NCI-H146 treated with DMSO at 0.1 percent for 48 hours (cell line): ENCODE results near the gene XRRA1.
"Not testable (repeated sequence)": the region's sequence is repeated elsewhere in the genome, so short reads cannot be mapped to it uniquely, and the experiment has no call there.

Source experiments
- DNase-seq: peaks from one replicate; lab custom pipeline; 2025; ENCODE audit not compliant: unreplicated experiment; lab: John Stamatoyannopoulos, UW

The XRRA1 gene, protein sequence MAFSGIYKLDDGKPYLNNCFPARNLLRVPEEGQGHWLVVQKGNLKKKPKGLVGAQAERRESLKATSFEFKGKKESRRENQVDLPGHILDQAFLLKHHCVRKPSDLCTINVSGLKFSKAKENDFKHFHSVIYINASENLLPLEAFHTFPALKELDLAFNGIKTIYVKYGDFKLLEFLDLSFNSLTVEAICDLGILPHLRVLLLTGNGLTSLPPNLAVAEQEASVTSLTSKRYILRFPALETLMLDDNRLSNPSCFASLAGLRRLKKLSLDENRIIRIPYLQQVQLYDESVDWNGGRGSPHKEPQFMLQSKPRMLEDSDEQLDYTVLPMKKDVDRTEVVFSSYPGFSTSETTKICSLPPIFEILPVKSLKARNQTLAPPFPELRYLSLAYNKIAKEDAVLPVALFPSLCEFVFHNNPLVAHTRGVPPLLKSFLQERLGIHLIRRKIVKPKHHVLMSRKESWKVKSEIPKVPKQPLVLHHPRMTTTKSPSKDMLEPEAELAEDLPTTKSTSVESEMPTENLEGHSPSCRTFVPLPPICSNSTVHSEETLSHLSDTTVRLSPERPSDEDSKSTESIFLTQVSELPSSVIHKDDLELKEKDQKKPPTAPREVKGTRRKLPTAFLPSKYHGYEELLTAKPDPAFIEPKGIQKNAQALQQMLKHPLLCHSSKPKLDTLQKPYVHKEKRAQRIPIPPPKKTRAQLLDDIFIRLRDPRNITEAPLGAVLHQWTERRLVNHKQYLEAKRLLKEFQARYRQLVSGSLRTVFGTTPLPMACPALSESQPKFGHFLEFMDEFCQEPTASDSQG

GRCh38 chr11:74948898-74949752 is at the start of gene XRRA1, which contains the start of gene SPCS2:
Gene XRRA1 (minus strand): TSS chr11:74949091. CDS start chr11:74940878, 8,213 bp downstream.
Gene SPCS2 (plus strand): TSS chr11:74949266. CDS start chr11:74949286, 20 bp downstream.
- DNase-seq = peak; percentile 92

DNA sequence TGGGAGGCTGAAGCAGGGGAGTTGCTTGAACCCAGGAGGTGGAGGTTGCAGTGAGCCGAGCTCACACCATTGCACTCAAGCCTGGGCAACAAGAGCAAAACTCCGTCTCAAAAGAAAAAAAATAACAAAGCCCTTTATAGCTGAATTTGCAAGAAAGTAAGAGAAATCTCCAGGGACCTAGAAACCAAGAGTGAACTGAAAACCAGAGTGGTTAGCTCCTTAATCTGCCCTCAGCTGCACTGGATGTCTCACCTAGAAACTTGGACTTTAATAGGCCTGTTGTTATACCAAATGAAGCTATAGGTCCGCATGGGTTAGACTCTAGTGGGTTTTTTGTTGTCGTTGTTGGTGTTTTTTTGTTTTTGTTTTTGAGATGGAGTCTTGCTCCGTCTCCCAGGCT is 44.0 kb upstream of the XRRA1 start:
- no peak for DNase-seq

- no peak for DNase-seq
Observed at GRCh38 chr11:74990941-74991340, 42.0 kb upstream of the XRRA1 start.

DNA sequence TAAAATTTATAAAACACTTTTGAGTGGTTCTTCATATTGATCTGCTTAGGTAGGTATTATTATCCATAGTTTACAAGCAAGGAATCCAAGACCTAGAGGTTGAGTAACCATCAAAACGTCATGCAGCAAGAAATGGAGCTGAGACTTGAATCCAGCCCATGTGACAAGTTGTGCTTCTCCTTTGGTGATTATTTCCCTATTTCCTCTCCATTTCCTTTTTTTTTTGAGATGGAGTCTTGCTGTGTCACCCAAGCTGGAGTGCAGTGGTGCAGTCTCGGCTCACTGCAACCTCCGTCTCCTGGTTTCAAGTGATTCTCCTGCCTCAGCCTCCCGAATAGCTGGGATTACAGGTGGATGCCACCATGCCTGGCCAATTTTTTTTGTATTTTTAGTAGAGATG is 41.3 kb upstream of the XRRA1 start:
- not testable (repeated sequence) for DNase-seq

- no peak for DNase-seq
Observed at GRCh38 chr11:74989260-74989638, 40.4 kb upstream of the XRRA1 start.

- DNase-seq = peak; percentile 79
Observed at GRCh38 chr11:74988541-74989259, 39.8 kb upstream of the XRRA1 start, which contains the start of gene NEU3. Gene NEU3 (plus strand): TSS chr11:74988933. CDS start chr11:74989061, 128 bp downstream.

GRCh38 chr11:74984730-74985129 is 35.8 kb upstream of the XRRA1 start:
- DNase-seq = no peak

- DNase-seq = no peak
Observed at GRCh38 chr11:74984070-74984469, 35.2 kb upstream of the XRRA1 start.

DNA sequence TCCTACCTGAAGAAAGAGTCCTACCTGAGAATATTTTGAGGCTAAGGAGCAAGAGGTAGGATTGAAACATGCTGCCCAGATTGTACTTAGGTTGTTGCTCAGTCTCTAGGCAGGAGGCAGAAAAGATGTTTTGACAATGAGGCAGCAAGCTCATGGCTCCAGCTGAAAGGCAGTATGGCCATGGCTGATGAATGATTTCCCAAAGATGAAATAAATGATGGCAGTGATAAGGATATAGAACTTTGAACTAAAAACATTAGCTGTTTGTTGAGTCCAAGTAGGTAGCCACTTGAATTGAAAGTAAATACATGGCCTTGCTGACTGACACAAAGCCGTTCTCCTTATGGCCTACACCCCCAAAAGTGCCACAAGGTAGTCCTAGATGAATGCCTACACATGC is 33.0 kb upstream of the XRRA1 start:
- no peak for DNase-seq

- DNase-seq = no peak
Observed at GRCh38 chr11:74980634-74981033, 31.7 kb upstream of the XRRA1 start.

DNA sequence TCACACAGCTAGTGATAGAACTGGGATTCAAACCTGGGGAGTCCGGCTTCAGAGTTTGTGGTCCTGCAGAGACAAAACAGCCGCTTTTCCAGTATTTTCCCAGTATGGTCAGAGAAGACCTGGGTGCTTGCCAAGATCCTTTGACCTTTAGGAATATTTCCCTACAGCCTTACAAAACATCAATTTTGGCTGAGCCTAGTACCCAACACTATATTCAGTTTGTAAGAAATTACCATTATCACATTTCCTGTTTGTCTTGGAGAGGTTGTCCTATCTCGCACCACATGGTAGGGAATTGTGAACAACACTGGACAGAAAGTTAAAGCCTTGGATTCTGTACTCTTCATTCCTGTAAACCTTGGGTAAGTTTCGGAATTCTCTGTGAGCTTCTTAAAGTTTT is 29.1 kb upstream of the XRRA1 start:
- no peak for DNase-seq

DNA sequence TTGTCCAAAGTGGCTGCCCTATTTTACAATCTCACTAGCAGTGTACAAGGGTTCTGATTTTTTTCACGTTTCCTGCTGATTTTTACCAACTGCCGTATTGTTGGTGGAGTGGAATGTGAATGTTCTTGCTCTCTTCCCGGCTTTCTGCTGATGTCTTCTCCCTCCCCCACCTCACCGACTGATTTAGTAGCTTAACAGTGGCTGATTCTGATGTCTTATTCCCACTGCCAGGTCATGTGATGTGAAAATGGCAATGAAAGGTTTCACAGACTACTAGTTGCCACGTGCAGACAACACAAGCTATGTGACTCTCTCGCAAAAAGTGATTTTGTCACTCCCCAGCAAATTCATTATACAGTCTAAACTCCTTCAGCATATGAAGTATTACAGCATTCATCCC is 22.5 kb upstream of the XRRA1 start:
- DNase-seq = no peak

DNA sequence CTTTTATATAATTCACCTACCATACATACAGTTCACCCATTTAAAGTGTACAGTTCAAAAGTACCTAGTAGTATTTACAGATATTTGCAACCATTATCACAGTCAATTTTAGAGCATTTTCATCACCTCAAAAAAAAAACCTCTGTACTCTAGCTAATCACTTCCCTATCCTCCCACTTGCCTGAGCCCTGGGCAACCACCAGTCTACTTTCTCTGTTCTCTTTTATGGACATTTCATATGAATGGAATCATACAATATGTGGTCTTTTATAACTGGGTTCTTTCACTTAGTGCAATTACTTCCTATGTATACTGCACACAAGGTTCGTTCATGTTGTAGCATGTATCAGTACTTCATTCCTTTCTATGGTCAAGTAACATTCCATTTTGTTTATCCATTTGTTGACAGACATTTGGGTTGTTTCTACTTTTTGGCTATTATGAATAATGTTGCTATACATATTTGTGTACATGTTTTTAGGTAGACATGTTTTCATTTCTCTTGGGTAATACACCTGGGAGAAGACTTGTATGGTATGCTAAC is 22.0 kb upstream of the XRRA1 start:
- no peak for DNase-seq

- no peak for DNase-seq
Observed at GRCh38 chr11:74966651-74967050, 17.8 kb upstream of the XRRA1 start.

DNA sequence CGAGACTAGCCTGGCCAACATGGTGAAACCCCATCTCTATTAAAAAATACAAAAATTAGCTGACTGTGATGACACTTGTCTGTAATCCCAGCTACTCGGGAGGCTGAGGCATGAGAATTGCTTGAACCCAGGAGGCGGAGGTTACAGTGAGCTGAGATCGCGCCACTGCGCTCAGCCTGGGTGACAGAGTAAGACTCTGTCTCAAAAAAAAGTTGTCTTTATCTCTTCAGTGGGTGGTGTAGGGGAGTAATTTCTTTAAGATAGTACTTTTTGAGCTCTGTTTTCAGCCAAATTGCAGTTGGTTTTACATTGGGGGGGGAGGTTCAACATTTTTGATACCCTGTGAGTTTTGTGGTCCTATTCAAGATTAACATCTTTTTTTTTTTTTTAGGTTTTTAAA is 11.2 kb upstream of the XRRA1 start:
- not testable (repeated sequence) for DNase-seq

GRCh38 chr11:74957937-74958629 is 9.2 kb upstream of the XRRA1 start:
- no peak for DNase-seq

DNA sequence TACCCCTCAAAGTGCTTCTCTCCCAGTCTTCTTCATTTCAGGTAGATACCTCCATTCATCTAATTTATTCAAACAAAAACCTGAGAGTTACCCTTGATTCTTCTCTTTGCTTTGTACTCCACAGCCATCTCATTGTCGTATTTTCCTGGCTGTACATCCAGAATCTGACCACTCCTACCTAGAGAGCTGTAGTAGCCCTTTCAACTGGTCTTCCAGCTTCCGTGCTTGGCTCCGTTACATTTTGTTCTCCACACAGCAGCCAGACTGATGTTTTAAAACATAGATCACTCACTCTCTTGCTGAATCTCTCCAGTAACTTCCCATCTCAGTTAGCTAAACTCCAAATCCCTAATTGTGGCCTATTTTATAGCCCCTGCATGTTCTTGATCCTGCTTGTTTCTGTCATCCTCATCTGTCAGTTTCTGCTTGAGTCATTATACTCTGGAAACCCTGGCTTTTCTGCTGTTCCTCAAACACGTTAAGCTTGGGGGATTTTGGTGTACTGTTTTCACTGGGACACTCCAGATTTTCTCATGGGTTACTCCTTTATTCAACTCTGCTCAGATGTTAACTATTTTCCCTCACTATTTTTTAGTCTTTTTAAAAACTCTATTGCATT is 7.6 kb upstream of the XRRA1 start:
- no peak for DNase-seq

DNA sequence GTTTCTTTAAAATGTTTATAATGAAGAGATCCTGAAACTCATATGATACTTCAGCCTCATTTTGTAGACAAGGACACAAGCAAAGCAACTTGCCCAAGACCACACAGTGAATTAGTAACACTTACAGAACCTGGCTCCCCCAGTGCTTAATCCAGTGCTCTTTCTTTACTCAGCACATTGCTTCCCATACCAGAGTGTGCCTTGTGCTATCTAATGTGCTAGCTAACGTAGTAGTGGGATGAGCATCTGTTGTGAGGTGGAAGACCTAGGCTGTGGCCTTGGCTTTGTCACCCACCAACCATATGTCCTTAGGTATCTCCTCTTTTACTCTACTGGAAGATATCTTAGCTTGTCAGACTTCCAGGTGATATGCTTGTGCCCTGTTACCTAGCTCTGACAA is 5.3 kb upstream of the XRRA1 start:
- DNase-seq = no peak

DNA sequence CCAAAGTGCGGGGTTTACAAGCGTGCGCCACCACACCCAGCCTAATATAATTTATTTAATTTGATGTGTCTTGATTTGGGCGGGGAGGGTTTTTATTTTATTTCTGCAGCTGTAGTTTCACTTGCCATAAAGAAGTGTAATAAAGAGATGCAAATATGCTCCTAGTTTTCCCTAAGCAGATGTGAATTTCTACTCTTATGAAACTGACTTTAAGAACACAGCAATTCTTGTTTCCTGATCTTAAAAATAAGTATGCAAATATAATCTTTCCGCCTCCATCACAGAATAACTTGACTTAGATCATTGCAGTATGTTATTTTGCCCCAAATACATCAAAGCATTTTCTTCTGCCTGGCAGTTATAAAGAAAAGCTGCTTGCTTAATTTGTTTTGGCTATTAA is 4.6 kb upstream of the XRRA1 start:
- DNase-seq = no peak
